Measurements from ENCODE around the gene NUDT7.

NUDT7 gene

DNA sequence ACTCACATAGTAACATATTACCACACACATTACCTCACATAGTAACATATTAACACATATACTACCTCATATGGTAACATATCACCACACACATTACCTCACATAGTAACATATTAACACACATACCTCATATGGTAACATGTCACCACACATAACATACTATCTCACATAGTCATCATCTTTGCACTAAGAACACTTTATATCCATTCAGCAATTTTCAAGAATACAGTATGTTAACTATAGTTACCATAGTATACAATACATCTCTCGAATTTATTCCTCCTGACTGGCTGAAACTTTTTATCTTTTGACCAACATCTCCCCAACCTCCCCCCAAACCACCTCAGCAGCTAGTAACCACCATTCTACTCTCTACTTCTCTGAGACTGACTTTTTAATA is 7.6 kb downstream of the NUDT7 start:
- DNase-seq: no peak

GRCh38 chr16:77732241-77732946 is 10.1 kb downstream of the NUDT7 start:
- DNase-seq: no peak

DNA sequence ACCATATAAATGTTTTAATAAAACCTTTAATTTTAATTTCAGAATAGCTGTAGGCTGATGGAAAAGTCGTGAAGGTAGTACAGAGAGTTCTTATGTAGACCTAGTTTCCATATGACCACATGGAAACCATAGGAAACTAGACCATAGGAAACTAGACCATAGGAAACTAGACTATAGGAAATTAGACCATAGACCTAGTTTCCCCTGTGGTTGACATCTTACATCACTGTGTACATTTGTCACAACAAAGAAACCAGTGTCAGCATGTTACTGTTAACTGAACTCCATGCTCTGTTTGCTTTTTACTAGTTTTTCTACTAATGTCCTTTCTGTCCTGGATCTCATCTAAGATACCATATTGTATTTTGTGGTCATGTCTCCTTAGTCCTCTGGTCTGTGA is 14.6 kb downstream of the NUDT7 start:
- DNase-seq: no peak

DNA sequence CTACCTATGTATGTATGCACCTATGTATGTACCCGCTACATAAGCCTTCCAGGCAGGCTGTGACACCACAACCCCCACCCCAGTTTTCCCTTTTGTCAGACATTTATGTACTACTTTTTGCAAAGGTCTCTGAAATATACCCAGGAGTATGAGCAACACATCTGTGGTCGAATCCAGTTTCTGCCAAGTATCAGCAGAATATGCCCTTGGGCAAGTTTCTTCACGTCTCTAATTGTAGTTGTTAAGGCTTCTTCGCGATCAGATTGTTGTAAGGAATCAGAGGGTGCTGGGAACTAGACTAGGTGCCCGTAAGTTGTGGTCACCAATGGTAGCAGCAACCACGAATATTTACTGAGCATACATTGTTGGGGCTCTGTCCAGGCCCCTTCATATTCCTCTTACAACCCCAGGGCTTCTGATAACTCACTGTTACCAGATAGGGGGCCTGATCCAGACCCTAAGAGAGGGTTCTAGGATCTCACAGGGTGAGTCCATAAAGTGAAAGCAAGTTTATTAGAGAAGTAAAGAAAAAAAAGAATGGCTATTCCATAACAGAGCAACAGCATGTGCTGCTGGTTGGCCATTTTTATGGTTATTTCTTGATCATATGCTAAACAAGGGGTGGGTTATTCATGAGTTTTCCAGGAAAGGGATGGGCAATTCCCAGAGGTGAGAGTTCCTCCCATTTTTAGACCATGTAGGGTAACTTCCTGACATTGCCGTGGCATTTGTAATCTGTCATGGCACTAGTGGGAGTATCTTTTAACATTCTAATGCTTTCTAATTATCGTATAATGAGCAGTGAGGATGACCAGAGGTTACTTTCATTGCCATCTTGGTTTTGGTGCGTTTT is 16.6 kb downstream of the NUDT7 start:
- DNase-seq: no peak

DNA sequence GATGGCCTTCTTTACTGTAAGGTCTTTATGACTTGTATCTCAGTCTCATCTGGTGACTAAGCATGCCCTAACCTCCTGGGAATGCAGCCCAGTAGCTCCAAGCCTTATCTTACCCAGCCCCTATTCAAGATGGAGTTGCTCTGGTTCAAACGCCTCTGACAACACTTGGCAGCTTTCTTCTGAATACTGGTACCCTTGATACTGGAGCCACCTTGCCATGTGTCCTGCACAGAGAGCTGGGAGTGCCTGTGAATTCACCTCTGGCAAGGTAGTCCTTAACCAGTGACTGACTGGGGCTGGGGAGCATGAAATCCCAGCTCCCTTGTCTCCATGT is 17.2 kb downstream of the NUDT7 start:
- no peak for DNase-seq

- no peak for DNase-seq
Observed at GRCh38 chr16:77744141-77744540, 21.8 kb downstream of the NUDT7 start.

GRCh38 chr16:77745972-77746371 is 23.7 kb downstream of the NUDT7 start:
- DNase-seq: no peak

DNA sequence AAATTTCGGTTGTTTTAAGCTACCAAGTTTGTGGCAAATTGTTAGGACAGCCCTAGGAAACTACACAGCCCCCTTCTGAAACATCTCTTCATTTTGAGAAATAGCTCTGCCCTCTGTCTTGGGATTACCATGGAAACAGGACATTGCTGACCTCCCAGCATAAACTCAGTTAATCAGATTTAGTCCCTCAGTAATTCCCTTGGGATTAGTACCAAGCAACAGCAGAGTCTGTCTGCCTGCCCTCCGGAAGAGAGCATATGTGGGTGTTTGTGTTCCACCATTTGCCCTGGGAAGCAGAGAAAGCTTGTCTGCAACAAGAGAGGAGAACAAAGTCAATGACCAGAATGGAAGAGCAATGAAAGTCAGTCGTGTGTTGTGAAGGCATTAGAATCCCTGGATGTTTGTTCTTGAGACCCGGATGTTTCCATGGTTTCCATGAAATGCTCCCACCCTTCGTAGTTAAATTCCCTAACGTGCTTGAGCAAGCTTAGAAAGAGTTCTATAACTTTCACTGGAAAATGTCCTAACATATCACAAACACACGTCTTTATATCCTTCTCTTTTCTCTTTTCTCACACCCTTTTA is 26.2 kb downstream of the NUDT7 start:
- DNase-seq: no peak

DNA sequence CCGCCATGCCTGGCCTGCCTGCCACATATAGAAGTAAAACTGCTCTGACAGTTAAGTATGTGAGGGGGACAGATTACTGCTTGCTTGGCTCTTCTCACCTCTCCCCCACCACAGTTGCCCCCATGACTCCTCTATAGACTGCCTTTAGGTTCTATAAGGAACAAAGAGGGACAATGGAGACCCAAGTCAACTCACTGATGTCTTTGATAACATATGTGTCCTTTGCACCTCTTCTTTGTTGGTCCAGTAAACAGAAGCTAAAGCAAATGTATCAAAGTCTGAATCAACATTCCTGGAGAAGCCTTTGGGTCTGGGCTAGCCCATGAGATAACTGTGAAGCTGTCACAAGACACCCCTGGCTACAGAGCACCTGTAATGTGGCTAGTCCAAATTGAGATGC is 27.1 kb downstream of the NUDT7 start:
- DNase-seq: no peak

DNA sequence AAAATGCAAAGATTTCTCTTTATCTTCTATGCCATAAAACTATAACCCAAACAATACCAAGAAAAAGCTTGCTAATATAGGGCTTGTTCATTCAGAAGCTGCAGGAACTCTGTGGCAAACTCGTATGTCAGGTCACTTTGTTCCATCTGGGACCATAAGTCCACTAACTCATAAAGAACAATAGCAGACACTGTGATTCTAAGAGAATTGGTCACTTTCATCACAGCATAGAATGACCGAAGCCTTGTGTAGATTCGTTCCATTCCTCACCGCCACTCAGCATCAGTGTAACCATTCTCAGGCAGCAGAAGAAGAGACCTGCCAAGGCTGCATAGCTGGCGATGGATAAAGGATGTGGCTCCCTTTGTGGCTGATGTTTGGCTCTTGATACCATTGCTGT is 35.7 kb downstream of the NUDT7 start:
- no peak for DNase-seq

- no peak for DNase-seq
Observed at GRCh38 chr16:77758508-77758907, 36.2 kb downstream of the NUDT7 start.

GRCh38 chr16:77759201-77759600 is 36.9 kb downstream of the NUDT7 start:
- no peak for DNase-seq

DNA sequence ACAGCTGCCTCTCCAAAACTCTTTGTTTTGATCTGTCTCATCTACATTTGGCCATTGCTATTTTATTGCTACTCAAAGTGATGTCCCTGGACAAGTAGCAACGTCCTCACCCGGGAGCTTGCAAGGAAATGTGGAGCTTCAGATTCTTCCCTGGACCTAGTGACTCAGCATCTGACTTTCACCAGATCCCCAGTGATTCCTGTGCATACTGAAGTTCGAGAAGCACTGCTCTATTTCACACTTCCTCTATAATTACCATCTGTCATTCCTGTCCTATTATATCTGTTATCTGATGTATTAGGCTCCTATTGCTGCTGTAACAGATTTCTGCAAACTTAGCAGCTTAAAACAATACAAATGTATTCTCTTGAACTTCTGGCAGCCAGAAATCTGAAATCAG is 37.5 kb downstream of the NUDT7 start:
- DNase-seq: no peak

DNA sequence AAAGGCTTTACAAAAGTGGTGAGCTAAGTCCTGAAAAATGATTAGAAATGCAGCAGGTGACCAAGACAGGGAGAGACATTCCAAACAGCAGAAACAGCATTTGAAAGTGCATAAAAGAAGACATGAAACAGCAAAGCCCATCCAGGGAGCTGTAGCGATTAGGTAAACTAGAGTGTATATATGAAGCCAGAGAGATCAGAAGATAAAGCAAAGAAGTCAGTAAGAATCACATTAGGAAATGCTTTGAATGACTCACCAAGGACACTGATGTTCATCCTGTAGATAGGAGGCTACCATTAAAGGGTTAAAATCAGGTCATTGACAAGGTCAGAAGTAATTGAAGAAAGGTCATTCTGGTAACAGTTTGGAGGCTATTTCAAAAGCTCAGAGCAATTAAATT is 38.5 kb downstream of the NUDT7 start:
- no peak for DNase-seq

DNA sequence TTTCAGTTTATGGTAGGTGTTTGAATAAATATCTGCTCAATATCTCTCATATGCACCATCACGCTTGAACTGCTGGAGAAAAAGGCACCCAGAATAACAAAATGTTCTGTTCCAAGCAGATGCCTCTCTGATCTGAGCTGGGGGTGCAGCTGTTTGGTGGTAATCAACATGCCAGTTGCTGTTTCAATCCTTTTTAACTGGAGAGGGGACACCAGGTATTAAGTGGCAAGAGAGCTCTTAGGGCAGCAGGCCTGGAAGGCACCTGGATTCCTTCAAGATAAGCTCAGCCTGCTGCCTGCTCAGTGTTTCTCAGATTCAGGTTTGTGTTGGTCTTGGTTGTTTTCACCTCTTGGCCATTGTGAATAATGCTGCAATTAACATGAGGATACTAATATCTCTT is 38.9 kb downstream of the NUDT7 start:
- DNase-seq: no peak

DNA sequence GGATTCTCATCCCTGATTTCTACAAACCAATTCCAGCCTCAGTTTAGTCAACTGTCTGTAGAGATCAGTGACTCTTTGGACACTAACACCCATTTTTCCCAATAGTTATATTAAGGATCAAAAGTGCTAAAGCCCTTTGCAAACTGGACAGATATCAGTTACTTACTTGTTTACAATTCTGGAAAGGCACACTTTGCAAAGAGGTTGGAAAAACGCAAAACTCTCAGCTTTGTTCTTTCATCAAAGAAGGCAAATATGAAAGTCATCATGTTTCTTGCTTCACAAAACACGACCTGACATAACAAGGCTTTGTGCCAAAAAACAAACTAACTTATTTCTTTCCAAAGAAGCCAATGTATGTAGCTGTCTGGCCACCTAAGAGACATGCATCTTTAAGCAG is 39.9 kb downstream of the NUDT7 start:
- DNase-seq: no peak

- no peak for DNase-seq
Observed at GRCh38 chr16:77763994-77764393, 41.7 kb downstream of the NUDT7 start.

GRCh38 chr16:77767211-77767610 is 44.9 kb downstream of the NUDT7 start:
- no peak for DNase-seq

DNA sequence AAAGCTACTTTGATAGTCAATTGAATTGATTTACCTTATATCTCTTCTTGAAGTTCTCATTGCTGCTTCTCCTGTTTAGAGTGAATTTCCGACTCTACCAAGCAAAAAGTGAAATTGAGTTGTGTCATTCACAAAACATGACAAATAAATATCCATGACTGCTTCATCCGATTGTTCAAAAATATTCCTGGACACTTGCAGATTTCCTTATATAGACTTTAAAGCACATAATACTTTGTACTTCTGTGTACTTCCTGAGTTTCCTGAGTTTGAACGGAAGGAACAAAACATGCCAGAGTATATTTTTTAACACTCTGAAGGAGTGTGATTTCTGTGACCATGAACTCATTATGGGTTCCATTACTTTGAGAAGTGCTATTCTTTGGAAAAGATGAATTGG is 45.5 kb downstream of the NUDT7 start:
- no peak for DNase-seq

- DNase-seq: no peak
Observed at GRCh38 chr16:77775911-77776909, 53.9 kb downstream of the NUDT7 start.

- no peak for DNase-seq
Observed at GRCh38 chr16:77777745-77778144, 55.4 kb downstream of the NUDT7 start.

DNA sequence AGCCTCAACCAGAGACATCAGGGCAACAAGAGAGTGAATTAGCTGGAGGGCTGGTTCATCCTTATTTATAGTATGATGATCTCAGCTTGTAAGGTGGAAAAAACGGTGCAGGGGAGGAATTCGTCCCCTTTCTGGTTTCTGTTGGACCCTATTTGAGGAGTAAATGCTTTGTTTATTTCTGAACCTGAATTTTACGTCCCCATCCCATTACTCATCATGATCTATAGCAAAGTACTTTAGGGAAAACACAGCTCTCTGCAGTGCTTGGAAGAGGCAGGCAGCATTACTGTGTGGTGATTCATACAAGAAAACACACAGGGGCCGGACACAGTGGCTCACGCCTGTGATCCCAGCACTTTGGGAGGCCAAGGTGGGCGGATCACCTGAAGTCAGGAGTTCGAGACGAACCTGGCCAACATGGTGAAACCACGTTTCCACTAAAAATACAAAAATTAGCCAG is 58.1 kb downstream of the NUDT7 start:
- no peak for DNase-seq

DNA sequence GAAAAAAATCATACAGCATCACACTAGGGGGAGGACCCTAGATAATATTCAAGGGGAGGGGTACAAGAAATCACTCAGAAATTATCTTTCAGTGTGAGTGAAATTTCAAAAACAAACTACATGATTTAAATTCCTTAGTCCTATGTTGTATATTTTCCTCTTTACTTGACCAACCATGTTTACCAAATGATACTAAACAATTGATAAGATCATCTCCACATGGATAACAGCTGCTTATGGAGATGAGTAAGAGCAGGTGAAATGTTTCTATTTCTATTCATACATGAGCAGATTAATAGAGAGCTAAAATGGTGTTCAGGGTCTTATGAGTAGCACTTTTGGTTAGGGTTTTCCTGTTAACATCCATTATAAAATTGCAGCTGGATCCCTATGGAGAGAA is 58.8 kb downstream of the NUDT7 start:
- DNase-seq: no peak
